HepG2 (cell line): ENCODE data around the gene CRISPLD2. TPM values are rescaled to one million over a fixed set of nuclear protein-coding genes. Genes with fewer than 3 reads are reported as not detected.

Experiments
- ATAC-seq: fragments of 200-7000 bp; cut with Tn5 transposase; 3 replicates; pipeline ENCODE4 v1.9.1; 2020; ENCODE audit warnings: mild to moderate bottlenecking, moderate library complexity
- BruUV-seq: library from RNA; stranded (reverse); fragments of 400-500 nt; replicated peaks from 2 replicates; lab custom pipeline; 2021; lab: Mats Ljungman, UMichigan
- CTCF ChIA-PET: fragments of 300-600 bp; formaldehyde crosslinking; extraction: SDS; loops from one replicate; lab custom pipeline; 2021; ENCODE audit warnings: low total read pairs, inconsistent platforms, low intra/inter-chr PET ratio; lab: Yijun Ruan, JAX
- POLR2A ChIA-PET: fragments of 350-600 bp; sonication (Branson Sonifier 250); formaldehyde crosslinking; loops from one replicate; lab custom pipeline; 2020; ENCODE audit warnings: antibody characterized with exemption, inconsistent platforms; lab: Yijun Ruan, JAX
- DNase-seq: peaks from one replicate; pipeline ENCODE4 v3.0.0-alpha.2; 2015; ENCODE audit warnings: low spot score
- FAIRE-seq: peaks from 3 replicates; lab custom pipeline; 2011; peaks lifted over from hg19 to GRCh38; lab: Jason Lieb, UNC
- H2AFZ ChIP-seq: one replicate; pipeline ENCODE4 v1.6.1; 2011; ENCODE audit warnings: low read length, inconsistent platforms
- H3K27ac ChIP-seq: fragments of 300-600 bp; 3 replicates; pipeline ENCODE4 v1.8.0; 2011; ENCODE audit warnings: mixed run types, mild to moderate bottlenecking, mixed read lengths, low read length, inconsistent platforms; ENCODE audit not compliant: insufficient read depth; ENCODE audit errors: extremely low read length
- H3K27me3 ChIP-seq, 2 experiments: fragments of 200-600 bp in 1 of 2; 2 replicates in 1 of 2; 3 replicates in 1 of 2; pipeline versions ENCODE4 v1.6.0 to v1.8.0; 2011; ENCODE audit warnings: low read length in 2 of 2, mild to moderate bottlenecking in 2 of 2, moderate library complexity in 2 of 2, inconsistent platforms in 1 of 2; ENCODE audit not compliant: insufficient read depth in 2 of 2, control insufficient read depth in 1 of 2
- H3K36me3 ChIP-seq, 2 experiments: fragments of 200-600 bp in 1 of 2; replicated peaks in 1 of 2; 2 replicates in 1 of 2; 3 replicates in 1 of 2; pipeline versions ENCODE4 v1.5.1 to v1.8.0; 2011; ENCODE audit warnings: low read length in 2 of 2, inconsistent platforms in 1 of 2; ENCODE audit not compliant: insufficient read depth in 2 of 2, control insufficient read depth in 1 of 2
- H3K4me1 ChIP-seq: 2 replicates; pipeline ENCODE4 v1.5.1; 2012; ENCODE audit warnings: low read length, inconsistent platforms; ENCODE audit not compliant: insufficient read depth
- H3K4me2 ChIP-seq: 2 replicates; pipeline ENCODE4 v1.6.0; 2011; ENCODE audit warnings: low read depth, low read length, inconsistent platforms
- H3K4me3 ChIP-seq, 3 experiments: fragments of 200-600 bp in 1 of 3; sonication (generic), shearing (Covaris generic) in 1 of 3; replicated peaks in 1 of 3; 2 replicates each; pipeline ENCODE4 v1.5.1; 2011 to 2016; ENCODE audit warnings: low read length in 3 of 3, inconsistent platforms in 2 of 3, low read depth in 2 of 3, mild to moderate bottlenecking in 2 of 3, control low read depth in 1 of 3, mixed read lengths in 1 of 3; ENCODE audit not compliant: insufficient read depth in 1 of 3
- H3K79me2 ChIP-seq: one replicate; pipeline ENCODE4 v1.6.1; 2011; ENCODE audit warnings: low read length, inconsistent platforms; ENCODE audit not compliant: insufficient read depth
- H3K9ac ChIP-seq: 2 replicates; pipeline ENCODE4 v1.6.0; 2011; ENCODE audit warnings: mild to moderate bottlenecking, low read depth, low read length, inconsistent platforms; ENCODE audit not compliant: insufficient read depth
- H3K9me3 ChIP-seq: 2 replicates; pipeline ENCODE4 v1.5.1; 2012; ENCODE audit warnings: mild to moderate bottlenecking, low read length
- H4K20me1 ChIP-seq: 2 replicates; pipeline ENCODE4 v1.6.0; 2011; ENCODE audit warnings: inconsistent platforms, mild to moderate bottlenecking, low read length, moderate library complexity; ENCODE audit not compliant: insufficient read depth
- CREB3 ChIP-seq: sonication (generic); formaldehyde crosslinking; IDR thresholded peaks from 2 replicates; pipeline ENCODE4 v1.5.0; 2020; ENCODE audit warnings: missing genetic modification reagents
- FOXM1 ChIP-seq: sonication (generic); formaldehyde crosslinking; IDR thresholded peaks from 2 replicates; pipeline ENCODE4 v1.5.0; 2020; ENCODE audit warnings: missing genetic modification reagents
- HOXA9 ChIP-seq: sonication (generic); formaldehyde crosslinking; IDR thresholded peaks from 2 replicates; pipeline ENCODE4 v1.8.1; 2022; ENCODE audit warnings: missing genetic modification reagents, mild to moderate bottlenecking, moderate library complexity, borderline replicate concordance
- JUND ChIP-seq: sonication (generic); formaldehyde crosslinking; IDR thresholded peaks from 2 replicates; pipeline ENCODE4 v1.8.0; 2022; ENCODE audit warnings: mild to moderate bottlenecking, missing genetic modification reagents
- NR2F1 ChIP-seq, 2 experiments: fragments of 450-650 bp in 1 of 2; formaldehyde crosslinking in 1 of 2; IDR thresholded peaks; 2 replicates each; pipeline versions ENCODE4 v1.5.0 to v1.6.1; 2016 to 2020; ENCODE audit warnings: mild to moderate bottlenecking in 1 of 2, missing compliant biosample characterization in 1 of 2, missing genetic modification reagents in 1 of 2, moderate library complexity in 1 of 2
- ZNF260 ChIP-seq: sonication (generic); formaldehyde crosslinking; IDR thresholded peaks from 2 replicates; pipeline ENCODE4 v1.4.0; 2020; ENCODE audit warnings: missing genetic modification reagents, low read depth, mild to moderate bottlenecking, borderline replicate concordance
- ZNF264 ChIP-seq: sonication (generic); formaldehyde crosslinking; IDR thresholded peaks from 2 replicates; pipeline ENCODE4 v1.4.0; 2020; ENCODE audit warnings: missing genetic modification reagents
- ZNF343 ChIP-seq: sonication (generic); formaldehyde crosslinking; IDR thresholded peaks from 2 replicates; pipeline ENCODE4 v1.4.0; 2020; ENCODE audit warnings: mild to moderate bottlenecking, missing genetic modification reagents
- ZNF512 ChIP-seq: sonication (generic); formaldehyde crosslinking; IDR thresholded peaks from 2 replicates; pipeline ENCODE4 v1.4.0; 2020; ENCODE audit warnings: mild to moderate bottlenecking, missing genetic modification reagents
- WGBS: methylation state at CpG from one replicate; pipeline ENCODE4 v1.1.6; 2017; ENCODE audit warnings: low lambda C conversion rate; 5-methylcytosine and 5-hydroxymethylcytosine counted together
- in situ Hi-C: cut with HindIII; loops from 2 replicates; pipeline ENCODE4 v1.10.0; 2017; ENCODE audit warnings: low pct_unique_long_range_greater_than_20kb; ENCODE audit not compliant: extremely low pct_ligation_motif_present
- intact Hi-C: fragments of 100-400 bp; cut with micrococcal nuclease; formaldehyde crosslinking; loops from one replicate; pipeline ENCODE4 v1.10.0; 2022; ENCODE audit not compliant: unreplicated experiment
- polyA plus RNA-seq, 8 experiments: library from polyadenylated mRNA; depleted of rRNA in 3 of 8; stranded (reverse) in 7 of 8; unstranded in 1 of 8; fragments of >200 nt; fragmentation: Illumina TruSeq in 4 of 8; extraction: Trizol in 4 of 8; gene quantifications; 2 replicates each; pipeline versions ENCODE4 v1.2.1 to v1.2.3, GENCODE V29; 2011 to 2016; ENCODE audit warnings: low read depth in 4 of 8, missing spikeins in 1 of 8, mixed read lengths in 1 of 8; ENCODE audit not compliant: insufficient read depth in 1 of 8
- total RNA-seq, 5 experiments: library from RNA; depleted of rRNA; stranded (reverse); fragments of >200 nt; fragmentation: Illumina TruSeq; extraction: Trizol; gene quantifications; 2 replicates each; pipeline ENCODE4 v1.2.3, GENCODE V29; 2016; ENCODE audit warnings: low read depth in 1 of 5

Gene CRISPLD2
- total and polyA plus RNA-seq, 2 of the 13 experiments (the other 11 are each of a cell fraction or from before 2014, with no cell fraction given) = 0.04 to 0.31 TPM

- DNase-seq = no peak
- Histone ChIP-seq H3K27me3 (peaks cover 0 to 52% of the 10 kb centered on the region in 2 experiments; a peak in 3 of 5 replicates), H3K9ac (no peak overlapping the region), H3K9me3 (no peaks in the 10 kb centered on the region), H3K4me2 (no peak overlapping the region), H3K4me1 (peaks cover 22% of the 10 kb centered on the region), H3K79me2 (no peaks in the 10 kb centered on the region), H4K20me1 (no peaks in the 10 kb centered on the region), H3K27ac (no peak overlapping the region), H3K4me3 (no peak overlapping the region), H3K36me3 (no peaks in the 10 kb centered on the region), H2AFZ (no peak overlapping the region)
- no TSS peak for BruUV-seq
- FAIRE-seq = no peak
- intact Hi-C loops (no loop called here), in situ Hi-C loops (no loop called here)
- no peak for ATAC-seq
- TF ChIP-seq ZNF343 = no peak
- TF ChIP-seq ZNF260 (CRISPR knock-in tag) = no peak
- TF ChIP-seq JUND (CRISPR knock-in tag) = no peak
- TF ChIP-seq FOXM1 (CRISPR knock-in tag) = no peak
- TF ChIP-seq ZNF512 (CRISPR knock-in tag) = no peak
- no peak for TF ChIP-seq ZNF264 (CRISPR knock-in tag)
- TF ChIP-seq CREB3 = no peak
- no peak for TF ChIP-seq HOXA9 (CRISPR knock-in tag)
- TF ChIP-seq NR2F1 (CRISPR knock-in tag; IDR thresholded peaks at IDR 0.05) = no peak
- ChIA-PET CTCF (no interaction called here), POLR2A (no interaction called here)
- 79% methylated on average over 9 of the region's 9 CpGs for WGBS
Observed at GRCh38 chr16:84883301-84883700, 63.5 kb downstream of the CRISPLD2 start.
